ENCODE results near the gene PPIA.

DNA sequence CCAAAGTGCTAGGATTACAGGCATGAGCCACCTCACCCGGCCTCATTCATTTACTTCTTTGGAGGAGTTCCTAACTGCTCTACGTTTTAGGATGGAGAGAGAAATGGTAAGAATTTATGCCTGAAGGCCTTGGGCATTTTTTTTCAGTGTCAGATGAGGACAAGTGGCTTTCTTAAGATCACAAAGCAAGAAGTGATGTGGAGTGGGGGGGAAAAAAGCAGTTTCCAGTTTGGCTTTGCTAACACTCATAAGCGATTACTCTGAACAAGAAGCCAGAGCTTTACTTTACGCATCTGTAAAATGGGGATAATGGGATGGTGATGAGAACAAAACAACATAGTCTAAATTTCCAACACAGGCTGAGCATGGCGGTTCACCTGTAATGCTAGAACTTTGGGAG is 2.6 kb upstream of the PPIA start:
- TF ChIP-seq, protein P1, sequence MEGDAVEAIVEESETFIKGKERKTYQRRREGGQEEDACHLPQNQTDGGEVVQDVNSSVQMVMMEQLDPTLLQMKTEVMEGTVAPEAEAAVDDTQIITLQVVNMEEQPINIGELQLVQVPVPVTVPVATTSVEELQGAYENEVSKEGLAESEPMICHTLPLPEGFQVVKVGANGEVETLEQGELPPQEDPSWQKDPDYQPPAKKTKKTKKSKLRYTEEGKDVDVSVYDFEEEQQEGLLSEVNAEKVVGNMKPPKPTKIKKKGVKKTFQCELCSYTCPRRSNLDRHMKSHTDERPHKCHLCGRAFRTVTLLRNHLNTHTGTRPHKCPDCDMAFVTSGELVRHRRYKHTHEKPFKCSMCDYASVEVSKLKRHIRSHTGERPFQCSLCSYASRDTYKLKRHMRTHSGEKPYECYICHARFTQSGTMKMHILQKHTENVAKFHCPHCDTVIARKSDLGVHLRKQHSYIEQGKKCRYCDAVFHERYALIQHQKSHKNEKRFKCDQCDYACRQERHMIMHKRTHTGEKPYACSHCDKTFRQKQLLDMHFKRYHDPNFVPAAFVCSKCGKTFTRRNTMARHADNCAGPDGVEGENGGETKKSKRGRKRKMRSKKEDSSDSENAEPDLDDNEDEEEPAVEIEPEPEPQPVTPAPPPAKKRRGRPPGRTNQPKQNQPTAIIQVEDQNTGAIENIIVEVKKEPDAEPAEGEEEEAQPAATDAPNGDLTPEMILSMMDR (IDR thresholded peaks at IDR 0.05; ENCODE audit: low read length): no peak
- no peak for TF ChIP-seq EZH2 (IDR thresholded peaks at IDR 0.05; ENCODE audit: borderline replicate concordance, low read length)

Data from OCI-LY1 (cell line).